ENCODE data around the gene YDJC.
A peak's percentile ranks its signal among the peaks of the same experiment; 100 is the strongest.
"Not testable (repeated sequence)": the region's sequence is repeated elsewhere in the genome, so short reads cannot be mapped to it uniquely, and the experiment has no call there.

The YDJC gene

GRCh38 chr22:21646608-21647590 lies 17.1 kb upstream of the YDJC start:
- no peak overlapping the region for H3K4me3 ChIP-seq (ENCODE audit: low read depth, low read length)
- DNase-seq (ENCODE audit: low read depth): peak; percentile 82
- TF ChIP-seq CTCF (IDR thresholded peaks at IDR 0.05; ENCODE audit: low read depth, low read length) (peak; percentile 81), MYC (IDR thresholded peaks at IDR 0.05; ENCODE audit: low read depth, low read length) (no peak)

- DNase-seq (ENCODE audit: low read depth); H3K4me3 ChIP-seq (ENCODE audit: low read depth, low read length): not testable (repeated sequence)
These were observed 15.7 kb upstream of the YDJC start for GRCh38 chr22:21645513-21645912.

- TF ChIP-seq CTCF (IDR thresholded peaks at IDR 0.05; ENCODE audit: low read depth, low read length) (peak; percentile 29), POLR2A (IDR thresholded peaks at IDR 0.05; ENCODE audit: extremely low read depth, insufficient read length) (no peak)
- peak overlapping the region; percentile 73 for H3K4me3 ChIP-seq (ENCODE audit: low read depth, low read length)
- DNase-seq (ENCODE audit: low read depth): no peak
These were observed 13.9 kb upstream of the YDJC start for GRCh38 chr22:21643533-21644357.

GRCh38 chr22:21642584-21643448 lies 13.0 kb upstream of the YDJC start:
- H3K4me3 ChIP-seq (ENCODE audit: low read depth, low read length): peak overlapping the region; percentile 73
- DNase-seq (ENCODE audit: low read depth): peak; percentile 77
- peak; percentile 64 for TF ChIP-seq CTCF (IDR thresholded peaks at IDR 0.05; ENCODE audit: low read depth, low read length)
- TF ChIP-seq, protein P1, sequence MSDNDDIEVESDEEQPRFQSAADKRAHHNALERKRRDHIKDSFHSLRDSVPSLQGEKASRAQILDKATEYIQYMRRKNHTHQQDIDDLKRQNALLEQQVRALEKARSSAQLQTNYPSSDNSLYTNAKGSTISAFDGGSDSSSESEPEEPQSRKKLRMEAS (IDR thresholded peaks at IDR 0.05; ENCODE audit: low read depth, low read length): 0 out of 2 replicates have a peak, but pooled peaks have one; percentile 5
- no peak for TF ChIP-seq POLR2A (IDR thresholded peaks at IDR 0.05; ENCODE audit: extremely low read depth, insufficient read length)
- TF ChIP-seq MYC (IDR thresholded peaks at IDR 0.05; ENCODE audit: low read depth, low read length): no peak

- DNase-seq (ENCODE audit: low read depth): peak; percentile 99
- H3K4me3 ChIP-seq (ENCODE audit: low read depth, low read length): peak within 1 kb of the TSS; percentile 76
- TF ChIP-seq, protein P1 (IDR thresholded peaks at IDR 0.05; ENCODE audit: low read depth, low read length): peak; percentile 39
- no peak for TF ChIP-seq CTCF (IDR thresholded peaks at IDR 0.05; ENCODE audit: low read depth, low read length)
- TF ChIP-seq MYC (IDR thresholded peaks at IDR 0.05; ENCODE audit: low read depth, low read length): peak; percentile 30; the same call in 1 of the 2 replicates
- no peak for TF ChIP-seq POLR2A (IDR thresholded peaks at IDR 0.05; ENCODE audit: extremely low read depth, insufficient read length)
These were observed 12.2 kb upstream of the YDJC start, which contains the start of gene SDF2L1 for GRCh38 chr22:21641789-21642583. TSS of gene SDF2L1 (plus strand) at chr22:21642302. CDS start at chr22:21642337, 35 bp downstream.
